OCI-LY3 (cell line): ENCODE data around the gene RPL38.

Experiments used
- H2AFZ ChIP-seq: fragments of 200-600, 300-600 bp; shearing (Covaris generic); 2 replicates; pipeline ENCODE4 v1.6.0; 2014; ENCODE audit warnings: antibody characterized with exemption, low read depth, low read length
- H3K27ac ChIP-seq: fragments of 200-600, 300-600 bp; sonication (generic); 2 replicates; pipeline ENCODE4 v1.5.1; 2014; ENCODE audit warnings: mild to moderate bottlenecking, low read length, moderate library complexity, mixed read lengths
- H3K27me3 ChIP-seq: fragments of 200-600, 300-600 bp; sonication (generic); 2 replicates; pipeline ENCODE4 v1.6.1; 2014; ENCODE audit warnings: low read depth, low read length, mixed read lengths
- H3K36me3 ChIP-seq: fragments of 200-600, 300-600 bp; sonication (generic); replicated peaks from 2 replicates; pipeline ENCODE3; 2014; ENCODE audit warnings: low read depth, low read length, mixed read lengths
- H3K4me1 ChIP-seq: fragments of 300-600, 200-600 bp; sonication (generic); 2 replicates; pipeline ENCODE4 v1.6.1; 2014; ENCODE audit warnings: low read length, mixed read lengths
- H3K4me2 ChIP-seq: fragments of 200-600, 300-600 bp; sonication (generic); 2 replicates; pipeline ENCODE4 v1.6.1; 2014; ENCODE audit warnings: low read length, mixed read lengths
- H3K4me3 ChIP-seq: fragments of 300-600, 200-600 bp; sonication (generic); 2 replicates; pipeline ENCODE4 v1.5.1; 2014; ENCODE audit warnings: antibody characterized with exemption, mild to moderate bottlenecking, low read length, moderate library complexity
- H3K79me2 ChIP-seq: fragments of 300-600, 200-600 bp; shearing (Covaris generic); 2 replicates; pipeline ENCODE4 v1.6.1; 2014; ENCODE audit warnings: mild to moderate bottlenecking, low read length, mixed read lengths
- H3K9ac ChIP-seq: fragments of 300-600, 200-600 bp; shearing (Covaris generic); 2 replicates; pipeline ENCODE4 v1.6.0; 2014; ENCODE audit warnings: mild to moderate bottlenecking, low read length, moderate library complexity
- H3K9me3 ChIP-seq: fragments of 200-600, 300-600 bp; shearing (Covaris generic); 2 replicates; pipeline ENCODE4 v1.6.1; 2014; ENCODE audit warnings: low read length, mixed read lengths; ENCODE audit not compliant: insufficient read depth
- H4K20me1 ChIP-seq: fragments of 200-600, 300-600 bp; sonication (generic); 2 replicates; pipeline ENCODE4 v1.6.1; 2016; ENCODE audit warnings: low read length, mixed read lengths; ENCODE audit not compliant: insufficient read depth
- CTCF ChIP-seq: fragments of 200-600, 300-600 bp; sonication (generic); IDR thresholded peaks from 2 replicates; pipeline ENCODE4 v1.5.1; 2014; ENCODE audit warnings: antibody characterized with exemption, low read length, low read depth
- EZH2phosphoT487 ChIP-seq: fragments of 200-600 bp; shearing (Covaris generic); IDR thresholded peaks from 2 replicates; pipeline ENCODE4 v1.6.1; 2018; ENCODE audit warnings: antibody characterized with exemption, mixed run types, low read depth

RPL38 gene

GRCh38 chr17:74192950-74193781 lies 10.3 kb upstream of the RPL38 start:
- no peak for TF ChIP-seq CTCF
- no peak for TF ChIP-seq EZH2phosphoT487
- Histone ChIP-seq H4K20me1 (peaks cover 4% of the 10 kb centered on the region; the same call in 1 of the 2 replicates), H3K4me2 (no peak overlapping the region), H3K36me3 (no peaks in the 10 kb centered on the region), H3K9me3 (no peaks in the 10 kb centered on the region), H3K4me3 (no peak overlapping the region), H3K79me2 (no peaks in the 10 kb centered on the region), H3K27ac (no peak overlapping the region), H3K9ac (no peak overlapping the region), H2AFZ (no peak overlapping the region), H3K27me3 (peaks cover 14% of the 10 kb centered on the region), H3K4me1 (no peaks in the 10 kb centered on the region)

GRCh38 chr17:74194682-74195081 lies 8.8 kb upstream of the RPL38 start:
- Histone ChIP-seq H3K4me1 (no peaks in the 10 kb centered on the region), H2AFZ (no peak overlapping the region), H3K79me2 (no peaks in the 10 kb centered on the region), H4K20me1 (peaks cover 4% of the 10 kb centered on the region; the same call in 1 of the 2 replicates), H3K4me3 (no peak overlapping the region), H3K4me2 (no peak overlapping the region), H3K27me3 (peaks cover 19% of the 10 kb centered on the region), H3K9me3 (no peaks in the 10 kb centered on the region), H3K9ac (no peak overlapping the region), H3K27ac (no peak overlapping the region), H3K36me3 (no peaks in the 10 kb centered on the region)
- TF ChIP-seq CTCF (no peak), EZH2phosphoT487 (no peak)

GRCh38 chr17:74196541-74197317 lies 6.7 kb upstream of the RPL38 start:
- Histone ChIP-seq H3K27ac (no peak overlapping the region), H3K4me1 (no peaks in the 10 kb centered on the region), H3K36me3 (no peaks in the 10 kb centered on the region), H2AFZ (no peak overlapping the region), H3K9me3 (no peaks in the 10 kb centered on the region), H3K9ac (no peak overlapping the region), H3K4me2 (no peak overlapping the region), H4K20me1 (no peaks in the 10 kb centered on the region), H3K27me3 (peaks cover 28% of the 10 kb centered on the region), H3K4me3 (no peak overlapping the region), H3K79me2 (no peaks in the 10 kb centered on the region)
- no peak for TF ChIP-seq EZH2phosphoT487
- no peak for TF ChIP-seq CTCF

GRCh38 chr17:74197801-74198200 lies 5.7 kb upstream of the RPL38 start:
- Histone ChIP-seq H3K27me3 (peaks cover 28% of the 10 kb centered on the region), H3K4me2 (no peak overlapping the region)

More at GRCh38 chr17:74197801-74198200, 5.7 kb upstream of the RPL38 start:
- Histone ChIP-seq H3K9me3 (no peaks in the 10 kb centered on the region), H2AFZ (no peak overlapping the region), H3K27ac (no peak overlapping the region), H3K79me2 (no peaks in the 10 kb centered on the region), H3K4me3 (no peak overlapping the region), H3K4me1 (no peaks in the 10 kb centered on the region), H3K36me3 (no peaks in the 10 kb centered on the region), H4K20me1 (no peaks in the 10 kb centered on the region), H3K9ac (no peak overlapping the region)
- TF ChIP-seq CTCF (no peak), EZH2phosphoT487 (no peak)
